HepG2 (cell line): ENCODE measurements around the gene SOX8. TPM values are rescaled to one million over a fixed set of nuclear protein-coding genes. Genes with fewer than 3 reads are reported as not detected.

ENCODE experiments used
- AFF4 ChIP-seq: sonication (generic); formaldehyde crosslinking; IDR thresholded peaks from 2 replicates; pipeline ENCODE4 v1.4.0; 2020; ENCODE audit warnings: missing genetic modification reagents
- ATF7 ChIP-seq, 2 experiments: fragments of 450-650 bp in 1 of 2; sonication (generic) in 1 of 2; formaldehyde crosslinking in 1 of 2; IDR thresholded peaks; 2 replicates each; pipeline versions ENCODE4 v1.4.0 to v1.6.1; 2016 to 2020; ENCODE audit warnings: antibody characterized with exemption in 1 of 2, mild to moderate bottlenecking in 1 of 2, missing genetic modification reagents in 1 of 2
- BRCA1 ChIP-seq: sonication (generic); formaldehyde crosslinking; IDR thresholded peaks from 2 replicates; pipeline ENCODE4 v1.4.0; 2020; ENCODE audit warnings: missing genetic modification reagents
- HOXA3 ChIP-seq: sonication (generic); formaldehyde crosslinking; IDR thresholded peaks from 2 replicates; pipeline ENCODE4 v1.5.0; 2020; ENCODE audit warnings: missing genetic modification reagents
- SOX6 ChIP-seq, 2 experiments: fragments of 450-650 bp in 1 of 2; sonication (generic) in 1 of 2; formaldehyde crosslinking in 1 of 2; IDR thresholded peaks; 2 replicates each; pipeline versions ENCODE4 v1.4.0 to v1.6.1; 2017 to 2020; ENCODE audit warnings: antibody characterized with exemption in 1 of 2, mild to moderate bottlenecking in 1 of 2, missing genetic modification reagents in 1 of 2
- SP1 ChIP-seq, 2 experiments: fragments of 450-650 bp in 1 of 2; sonication (generic) in 1 of 2; formaldehyde crosslinking in 1 of 2; IDR thresholded peaks; 2 replicates each; pipeline versions ENCODE4 v1.4.0 to v1.6.1; 2016 to 2020; ENCODE audit warnings: missing genetic modification reagents in 1 of 2
- polyA plus RNA-seq, 8 experiments: library from polyadenylated mRNA; depleted of rRNA in 3 of 8; stranded (reverse) in 7 of 8; unstranded in 1 of 8; fragments of >200 nt; fragmentation: Illumina TruSeq in 4 of 8; extraction: Trizol in 4 of 8; gene quantifications; 2 replicates each; pipeline versions ENCODE4 v1.2.1 to v1.2.3, GENCODE V29; 2011 to 2016; ENCODE audit warnings: low read depth in 4 of 8, missing spikeins in 1 of 8, mixed read lengths in 1 of 8; ENCODE audit not compliant: insufficient read depth in 1 of 8
- total RNA-seq, 5 experiments: library from RNA; depleted of rRNA; stranded (reverse); fragments of >200 nt; fragmentation: Illumina TruSeq; extraction: Trizol; gene quantifications; 2 replicates each; pipeline ENCODE4 v1.2.3, GENCODE V29; 2016; ENCODE audit warnings: low read depth in 1 of 5
- TF ChIP-seq, protein P1 (sequence below): sonication (generic); formaldehyde crosslinking; IDR thresholded peaks from 2 replicates; pipeline ENCODE4 v1.8.0; 2022; ENCODE audit warnings: low read depth, missing genetic modification reagents
- TF ChIP-seq, protein P2 (sequence below): sonication (generic); formaldehyde crosslinking; IDR thresholded peaks from 2 replicates; pipeline ENCODE4 v1.4.0; 2020; ENCODE audit warnings: mild to moderate bottlenecking, missing genetic modification reagents
- TF ChIP-seq, protein P3 (sequence below): IDR thresholded peaks from 2 replicates; pipeline ENCODE4 v1.6.1; 2016; ENCODE audit warnings: mild to moderate bottlenecking, missing biosample characterization, missing genetic modification reagents
- TF ChIP-seq, protein P4 (sequence below), 2 experiments: sonication (generic) in 1 of 2; formaldehyde crosslinking in 1 of 2; IDR thresholded peaks; 2 replicates each; pipeline versions ENCODE4 v1.4.0 to v1.6.1; 2016 to 2020; ENCODE audit warnings: borderline replicate concordance in 1 of 2, low read depth in 1 of 2, mild to moderate bottlenecking in 1 of 2, missing genetic modification reagents in 1 of 2

Gene SOX8
- total and polyA plus RNA-seq, 2 of the 13 experiments (the other 11 are each of a cell fraction or from before 2014, with no cell fraction given): 0.20 to 0.28 TPM

DNA sequence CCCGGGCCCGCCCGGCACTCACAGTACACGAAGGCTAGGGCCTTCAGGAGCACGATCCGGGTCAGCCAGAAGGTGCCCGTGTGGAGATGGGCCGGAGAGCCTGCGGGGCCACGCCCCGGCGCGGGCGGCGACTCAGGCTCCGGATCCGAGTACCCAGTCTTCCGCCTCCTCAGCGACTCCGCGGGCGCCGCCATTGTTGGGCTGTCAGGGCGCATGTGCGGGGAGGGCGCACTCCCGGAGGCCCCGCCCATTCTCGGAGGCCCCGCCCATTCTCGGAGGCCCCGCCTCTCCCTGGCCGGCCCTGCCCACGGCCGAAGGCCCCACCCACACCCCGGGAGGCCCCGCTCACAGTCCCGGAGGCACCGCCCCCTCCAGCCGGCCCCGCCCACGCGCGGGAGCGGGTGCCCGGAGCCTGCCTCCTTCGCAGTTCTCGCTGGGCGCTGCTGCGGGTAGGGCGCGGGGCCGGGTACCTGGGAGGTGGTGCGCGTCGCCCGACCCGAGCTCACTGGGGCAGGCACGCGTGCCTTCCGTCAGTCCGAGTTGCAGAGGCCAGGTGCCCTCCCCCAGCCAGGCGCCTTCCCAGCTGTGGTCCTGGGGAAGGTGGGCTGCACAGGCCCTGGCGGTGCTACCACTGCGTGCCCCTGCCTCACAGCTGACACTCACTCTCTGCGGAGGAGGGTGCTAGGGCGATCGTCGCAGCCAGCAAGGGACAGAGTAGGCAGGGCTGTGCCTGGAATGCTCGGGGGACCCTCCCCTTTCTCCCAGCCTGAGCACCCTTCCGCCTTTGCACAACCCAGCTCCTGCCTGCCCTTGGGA lies 10.6 kb upstream of the SOX8 start, which contains the start of gene LMF1 (continued):
- TF ChIP-seq AFF4 (CRISPR knock-in tag): 0 out of 2 replicates have a peak, but pooled peaks have one; percentile 30
- no peak for TF ChIP-seq SOX6 (IDR thresholded peaks at IDR 0.05)
- TF ChIP-seq SOX6 (CRISPR knock-in tag; IDR thresholded peaks at IDR 0.05): peak; percentile 35; the same call in 1 of the 2 replicates
- no peak for TF ChIP-seq ATF7 (IDR thresholded peaks at IDR 0.05)
- TF ChIP-seq ATF7 (CRISPR knock-in tag; IDR thresholded peaks at IDR 0.05): no peak; the same call in 1 of the 2 replicates
- TF ChIP-seq, protein P1, sequence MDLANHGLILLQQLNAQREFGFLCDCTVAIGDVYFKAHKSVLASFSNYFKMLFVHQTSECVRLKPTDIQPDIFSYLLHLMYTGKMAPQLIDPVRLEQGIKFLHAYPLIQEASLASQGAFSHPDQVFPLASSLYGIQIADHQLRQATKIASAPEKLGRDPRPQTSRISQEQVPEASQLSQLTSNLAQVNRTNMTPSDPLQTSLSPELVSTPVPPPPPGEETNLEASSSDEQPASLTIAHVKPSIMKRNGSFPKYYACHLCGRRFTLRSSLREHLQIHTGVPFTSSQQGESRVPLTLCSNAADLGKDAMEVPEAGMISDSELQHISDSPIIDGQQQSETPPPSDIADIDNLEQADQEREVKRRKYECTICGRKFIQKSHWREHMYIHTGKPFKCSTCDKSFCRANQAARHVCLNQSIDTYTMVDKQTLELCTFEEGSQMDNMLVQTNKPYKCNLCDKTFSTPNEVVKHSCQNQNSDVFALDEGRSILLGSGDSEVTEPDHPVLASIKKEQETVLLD: peak; percentile 74; the same call in 1 of the 2 replicates
- TF ChIP-seq, protein P2, sequence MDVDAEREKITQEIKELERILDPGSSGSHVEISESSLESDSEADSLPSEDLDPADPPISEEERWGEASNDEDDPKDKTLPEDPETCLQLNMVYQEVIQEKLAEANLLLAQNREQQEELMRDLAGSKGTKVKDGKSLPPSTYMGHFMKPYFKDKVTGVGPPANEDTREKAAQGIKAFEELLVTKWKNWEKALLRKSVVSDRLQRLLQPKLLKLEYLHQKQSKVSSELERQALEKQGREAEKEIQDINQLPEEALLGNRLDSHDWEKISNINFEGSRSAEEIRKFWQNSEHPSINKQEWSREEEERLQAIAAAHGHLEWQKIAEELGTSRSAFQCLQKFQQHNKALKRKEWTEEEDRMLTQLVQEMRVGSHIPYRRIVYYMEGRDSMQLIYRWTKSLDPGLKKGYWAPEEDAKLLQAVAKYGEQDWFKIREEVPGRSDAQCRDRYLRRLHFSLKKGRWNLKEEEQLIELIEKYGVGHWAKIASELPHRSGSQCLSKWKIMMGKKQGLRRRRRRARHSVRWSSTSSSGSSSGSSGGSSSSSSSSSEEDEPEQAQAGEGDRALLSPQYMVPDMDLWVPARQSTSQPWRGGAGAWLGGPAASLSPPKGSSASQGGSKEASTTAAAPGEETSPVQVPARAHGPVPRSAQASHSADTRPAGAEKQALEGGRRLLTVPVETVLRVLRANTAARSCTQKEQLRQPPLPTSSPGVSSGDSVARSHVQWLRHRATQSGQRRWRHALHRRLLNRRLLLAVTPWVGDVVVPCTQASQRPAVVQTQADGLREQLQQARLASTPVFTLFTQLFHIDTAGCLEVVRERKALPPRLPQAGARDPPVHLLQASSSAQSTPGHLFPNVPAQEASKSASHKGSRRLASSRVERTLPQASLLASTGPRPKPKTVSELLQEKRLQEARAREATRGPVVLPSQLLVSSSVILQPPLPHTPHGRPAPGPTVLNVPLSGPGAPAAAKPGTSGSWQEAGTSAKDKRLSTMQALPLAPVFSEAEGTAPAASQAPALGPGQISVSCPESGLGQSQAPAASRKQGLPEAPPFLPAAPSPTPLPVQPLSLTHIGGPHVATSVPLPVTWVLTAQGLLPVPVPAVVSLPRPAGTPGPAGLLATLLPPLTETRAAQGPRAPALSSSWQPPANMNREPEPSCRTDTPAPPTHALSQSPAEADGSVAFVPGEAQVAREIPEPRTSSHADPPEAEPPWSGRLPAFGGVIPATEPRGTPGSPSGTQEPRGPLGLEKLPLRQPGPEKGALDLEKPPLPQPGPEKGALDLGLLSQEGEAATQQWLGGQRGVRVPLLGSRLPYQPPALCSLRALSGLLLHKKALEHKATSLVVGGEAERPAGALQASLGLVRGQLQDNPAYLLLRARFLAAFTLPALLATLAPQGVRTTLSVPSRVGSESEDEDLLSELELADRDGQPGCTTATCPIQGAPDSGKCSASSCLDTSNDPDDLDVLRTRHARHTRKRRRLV (CRISPR knock-in tag): peak; percentile 67
- 0 out of 2 replicates have a peak, but pooled peaks have one; percentile 58 for TF ChIP-seq BRCA1 (CRISPR knock-in tag)
- TF ChIP-seq, protein P3, sequence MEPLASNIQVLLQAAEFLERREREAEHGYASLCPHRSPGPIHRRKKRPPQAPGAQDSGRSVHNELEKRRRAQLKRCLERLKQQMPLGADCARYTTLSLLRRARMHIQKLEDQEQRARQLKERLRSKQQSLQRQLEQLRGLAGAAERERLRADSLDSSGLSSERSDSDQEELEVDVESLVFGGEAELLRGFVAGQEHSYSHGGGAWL (CRISPR knock-in tag): peak; percentile 60
- no peak for TF ChIP-seq SP1 (IDR thresholded peaks at IDR 0.05)
- TF ChIP-seq SP1 (CRISPR knock-in tag; IDR thresholded peaks at IDR 0.05): peak; percentile 74; the same call in 1 of the 2 replicates
- TF ChIP-seq, protein P4, sequence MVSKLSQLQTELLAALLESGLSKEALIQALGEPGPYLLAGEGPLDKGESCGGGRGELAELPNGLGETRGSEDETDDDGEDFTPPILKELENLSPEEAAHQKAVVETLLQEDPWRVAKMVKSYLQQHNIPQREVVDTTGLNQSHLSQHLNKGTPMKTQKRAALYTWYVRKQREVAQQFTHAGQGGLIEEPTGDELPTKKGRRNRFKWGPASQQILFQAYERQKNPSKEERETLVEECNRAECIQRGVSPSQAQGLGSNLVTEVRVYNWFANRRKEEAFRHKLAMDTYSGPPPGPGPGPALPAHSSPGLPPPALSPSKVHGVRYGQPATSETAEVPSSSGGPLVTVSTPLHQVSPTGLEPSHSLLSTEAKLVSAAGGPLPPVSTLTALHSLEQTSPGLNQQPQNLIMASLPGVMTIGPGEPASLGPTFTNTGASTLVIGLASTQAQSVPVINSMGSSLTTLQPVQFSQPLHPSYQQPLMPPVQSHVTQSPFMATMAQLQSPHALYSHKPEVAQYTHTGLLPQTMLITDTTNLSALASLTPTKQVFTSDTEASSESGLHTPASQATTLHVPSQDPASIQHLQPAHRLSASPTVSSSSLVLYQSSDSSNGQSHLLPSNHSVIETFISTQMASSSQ (IDR thresholded peaks at IDR 0.05; ENCODE audit: low read depth): no peak
- TF ChIP-seq, protein P4 (CRISPR knock-in tag; IDR thresholded peaks at IDR 0.05; ENCODE audit: borderline replicate concordance): peak; percentile 61; the same call in 1 of the 2 replicates
- TF ChIP-seq HOXA3 (CRISPR knock-in tag): peak; percentile 56
